HG03342 (cell line): ENCODE measurements around the gene MORN2.

Experiments
- ATAC-seq: cut with Tn5 transposase; IDR thresholded peaks from one replicate; pipeline ENCODE4 v1.9.1; 2021; ENCODE audit warnings: mild to moderate bottlenecking, moderate library complexity; ENCODE audit not compliant: unreplicated experiment

Gene MORN2

GRCh38 chr2:38889045-38889444 lies 13.3 kb downstream of the MORN2 start:
- no peak for ATAC-seq

- no peak for ATAC-seq
These were observed 13.8 kb downstream of the MORN2 start, which contains the start of gene ARHGEF33 for GRCh38 chr2:38889575-38889974. Gene ARHGEF33 (plus strand): TSS chr2:38889875. CDS start chr2:38919448, 29,573 bp downstream.

- ATAC-seq: no peak
These were observed 17.0 kb downstream of the MORN2 start for GRCh38 chr2:38892819-38893218.

- ATAC-seq: no peak
These were observed 22.5 kb downstream of the MORN2 start for GRCh38 chr2:38898256-38898655.

- no peak for ATAC-seq
These were observed 24.9 kb downstream of the MORN2 start for GRCh38 chr2:38900726-38901125.

- no peak for ATAC-seq
These were observed 29.5 kb downstream of the MORN2 start for GRCh38 chr2:38905251-38905650.

GRCh38 chr2:38907242-38907641 lies 31.5 kb downstream of the MORN2 start:
- no peak for ATAC-seq

GRCh38 chr2:38907743-38908562 lies 32.2 kb downstream of the MORN2 start:
- ATAC-seq: peak; percentile 87

- ATAC-seq: no peak
These were observed 34.1 kb downstream of the MORN2 start for GRCh38 chr2:38909872-38910271.

GRCh38 chr2:38911191-38911590 lies 35.4 kb downstream of the MORN2 start:
- ATAC-seq: no peak

DNA sequence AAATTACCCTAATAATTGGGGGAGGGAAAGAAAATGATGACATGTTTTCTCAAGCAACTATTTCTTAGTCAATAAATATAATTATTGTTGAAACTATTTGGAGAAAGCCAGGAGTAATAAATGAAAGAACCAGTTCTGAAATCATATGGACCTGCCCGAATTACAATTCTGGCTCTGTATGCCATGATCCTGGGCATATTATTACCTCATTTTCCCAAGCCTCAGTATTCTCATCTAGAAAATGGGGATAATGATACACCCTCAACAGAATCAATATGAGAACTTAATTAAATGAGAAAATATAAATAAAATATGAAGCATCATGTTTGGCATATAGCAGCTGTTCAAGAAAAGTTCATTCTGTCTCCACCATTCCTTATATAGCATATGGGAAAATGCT lies 36.8 kb downstream of the MORN2 start:
- no peak for ATAC-seq

DNA sequence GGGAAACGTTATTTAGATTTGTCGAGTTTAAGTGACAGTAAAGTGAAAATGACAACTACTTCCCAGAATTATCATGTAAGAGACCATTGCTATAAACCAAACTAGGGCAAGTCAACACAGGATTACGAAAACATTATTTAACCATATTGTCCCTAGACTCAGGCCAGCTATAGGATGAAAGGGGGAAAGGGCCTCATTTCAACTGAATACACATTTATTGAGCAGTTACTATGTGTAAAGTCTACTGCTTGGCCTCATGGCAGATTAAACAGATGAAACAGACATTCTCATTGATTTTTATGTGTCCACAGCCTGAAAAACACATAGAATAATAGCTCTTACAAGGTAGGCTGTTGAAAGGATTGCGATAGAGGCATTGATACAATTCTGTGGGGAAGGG lies 46.6 kb downstream of the MORN2 start:
- ATAC-seq: no peak

DNA sequence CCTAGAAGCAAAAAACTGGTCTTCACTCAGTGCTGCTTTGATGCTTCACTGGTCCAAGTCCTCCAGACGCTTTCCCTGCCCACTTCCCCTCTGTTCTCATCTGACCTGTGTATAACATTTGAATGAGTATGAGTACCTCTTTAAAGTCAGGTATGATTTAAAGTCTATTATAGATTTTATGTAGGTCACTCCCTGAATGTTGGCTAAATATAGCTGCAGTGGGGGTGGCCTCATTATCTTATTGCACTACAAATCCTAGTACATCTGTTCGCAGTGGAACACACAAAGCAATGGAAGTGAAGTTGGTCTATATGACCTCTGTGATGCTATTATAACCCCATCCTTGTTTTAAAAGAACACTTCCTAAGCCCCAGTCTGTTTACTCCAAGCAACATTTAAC lies 47.1 kb downstream of the MORN2 start:
- no peak for ATAC-seq

- no peak for ATAC-seq
These were observed 50.2 kb downstream of the MORN2 start for GRCh38 chr2:38925982-38926381.

DNA sequence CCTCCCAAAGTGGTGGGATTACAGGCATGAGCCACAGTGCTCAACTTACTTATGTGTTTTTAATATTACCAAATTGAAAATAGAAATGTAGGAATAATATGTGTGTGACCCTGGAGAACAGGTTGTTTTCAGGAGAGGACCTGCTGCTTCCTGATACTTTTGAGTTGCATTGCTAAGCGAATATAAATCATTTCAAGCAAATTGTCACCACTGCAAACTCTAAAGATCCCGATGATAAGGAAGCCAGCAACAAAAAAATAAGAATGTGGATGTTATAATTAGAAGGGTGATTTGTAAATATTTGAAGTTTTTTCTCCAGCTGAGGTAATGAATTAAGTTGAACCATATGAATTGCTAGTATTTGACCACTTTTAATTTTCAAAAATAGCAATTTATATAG lies 54.8 kb downstream of the MORN2 start:
- ATAC-seq: no peak
